ENCODE data around the gene STK25. TPM values are rescaled to one million over a fixed set of nuclear protein-coding genes. Genes with fewer than 3 reads are reported as not detected.

The STK25 gene
- 299 and 330 TPM in 2 replicates for total RNA-seq (2014; rRNA removed; shearing (Covaris generic))

- DNase-seq (ENCODE audit: low spot score) = peak; percentile 96
- in situ Hi-C loops (cut with HindIII; ENCODE audit: low sequenced_read_pairs) = no loop called here
Observed at GRCh38 chr2:241508240-241509154, at the start of gene STK25. Gene STK25, minus strand, starts transcription at chr2:241508584. Its CDS starts 549 bp downstream, at chr2:241508035.

- in situ Hi-C loops (cut with HindIII; ENCODE audit: low sequenced_read_pairs) = loop anchor here (5.0 kb wide), 2 partner anchors 44 to 74 kb away; no protein-coding TSS in a partner anchor
- DNase-seq (ENCODE audit: low spot score) = no peak
Observed at GRCh38 chr2:241556746-241557145, 48.4 kb upstream of the STK25 start.

GRCh38 chr2:241555711-241556110 lies 47.3 kb upstream of the STK25 start:
- in situ Hi-C loops (cut with HindIII; ENCODE audit: low sequenced_read_pairs) = loop anchor here (5.0 kb wide), 2 partner anchors 43 to 73 kb away; no protein-coding TSS in a partner anchor
- no peak for DNase-seq (ENCODE audit: low spot score)

- in situ Hi-C loops (cut with HindIII; ENCODE audit: low sequenced_read_pairs) = loop anchor here (5.0 kb wide), 2 partner anchors 42 to 72 kb away; no protein-coding TSS in a partner anchor
- DNase-seq (ENCODE audit: low spot score) = no peak
Observed at GRCh38 chr2:241554610-241555322, 46.4 kb upstream of the STK25 start.

- in situ Hi-C loops (cut with HindIII; ENCODE audit: low sequenced_read_pairs) = no loop called here
- DNase-seq (ENCODE audit: low spot score) = no peak
Observed at GRCh38 chr2:241553981-241554380, 45.6 kb upstream of the STK25 start.

GRCh38 chr2:241553512-241553830 lies 45.1 kb upstream of the STK25 start:
- no peak for DNase-seq (ENCODE audit: low spot score)
- in situ Hi-C loops (cut with HindIII; ENCODE audit: low sequenced_read_pairs) = no loop called here

- in situ Hi-C loops (cut with HindIII; ENCODE audit: low sequenced_read_pairs) = no loop called here
- DNase-seq (ENCODE audit: low spot score) = no peak
Observed at GRCh38 chr2:241551998-241552737, 43.8 kb upstream of the STK25 start.

GRCh38 chr2:241551599-241551997 lies 43.2 kb upstream of the STK25 start:
- in situ Hi-C loops (cut with HindIII; ENCODE audit: low sequenced_read_pairs) = no loop called here
- no peak for DNase-seq (ENCODE audit: low spot score)

GRCh38 chr2:241550616-241551580 lies 42.5 kb upstream of the STK25 start:
- no peak for DNase-seq (ENCODE audit: low spot score)
- in situ Hi-C loops (cut with HindIII; ENCODE audit: low sequenced_read_pairs) = no loop called here

GRCh38 chr2:241548451-241548835 lies 40.1 kb upstream of the STK25 start:
- no peak for DNase-seq (ENCODE audit: low spot score)
- in situ Hi-C loops (cut with HindIII; ENCODE audit: low sequenced_read_pairs) = no loop called here

GRCh38 chr2:241547781-241548450 lies 39.5 kb upstream of the STK25 start:
- DNase-seq (ENCODE audit: low spot score) = no peak
- in situ Hi-C loops (cut with HindIII; ENCODE audit: low sequenced_read_pairs) = no loop called here

GRCh38 chr2:241546771-241547498 lies 38.6 kb upstream of the STK25 start:
- in situ Hi-C loops (cut with HindIII; ENCODE audit: low sequenced_read_pairs) = no loop called here
- DNase-seq (ENCODE audit: low spot score) = no peak

- DNase-seq (ENCODE audit: low spot score) = no peak
- in situ Hi-C loops (cut with HindIII; ENCODE audit: low sequenced_read_pairs) = no loop called here
Observed at GRCh38 chr2:241545523-241546473, 37.4 kb upstream of the STK25 start.

- no peak for DNase-seq (ENCODE audit: low spot score)
- in situ Hi-C loops (cut with HindIII; ENCODE audit: low sequenced_read_pairs) = no loop called here
Observed at GRCh38 chr2:241545106-241545505, 36.7 kb upstream of the STK25 start.

GRCh38 chr2:241542278-241542605 lies 33.9 kb upstream of the STK25 start:
- in situ Hi-C loops (cut with HindIII; ENCODE audit: low sequenced_read_pairs) = no loop called here
- DNase-seq (ENCODE audit: low spot score) = no peak

- in situ Hi-C loops (cut with HindIII; ENCODE audit: low sequenced_read_pairs) = no loop called here
- DNase-seq (ENCODE audit: low spot score) = no peak
Observed at GRCh38 chr2:241541564-241542277, 33.3 kb upstream of the STK25 start.
